Ectodermal cell (in vitro differentiated cells): ENCODE measurements around the gene COL9A3.

ENCODE experiments used
- H3K27ac ChIP-seq: 2 replicates; pipeline ENCODE4 v1.7.0; 2013; ENCODE audit warnings: mild to moderate bottlenecking, low read depth, low read length; ENCODE audit not compliant: insufficient read depth, poor library complexity, severe bottlenecking
- H3K27me3 ChIP-seq: 2 replicates; pipeline ENCODE4 v1.7.0; 2013; ENCODE audit warnings: mild to moderate bottlenecking, low read length; ENCODE audit not compliant: insufficient read depth, control insufficient read depth, poor library complexity, severe bottlenecking
- H3K36me3 ChIP-seq: one replicate; pipeline ENCODE4 v1.7.0; 2013; ENCODE audit warnings: low read length; ENCODE audit not compliant: control insufficient read depth, insufficient read depth
- H3K4me1 ChIP-seq: one replicate; pipeline ENCODE4 v1.7.0; 2013; ENCODE audit warnings: low read length; ENCODE audit not compliant: control insufficient read depth, insufficient read depth
- H3K4me3 ChIP-seq: 2 replicates; pipeline ENCODE4 v1.7.0; 2013; ENCODE audit warnings: low read depth, low read length, control low read depth; ENCODE audit not compliant: insufficient read depth
- H3K9me3 ChIP-seq: 2 replicates; pipeline ENCODE4 v1.7.0; 2013; ENCODE audit warnings: mild to moderate bottlenecking, low read length, moderate library complexity; ENCODE audit not compliant: control insufficient read depth
- WGBS, 2 experiments: methylation state at CpG; one replicate each; pipeline ENCODE4 v1.1.7; 2013; ENCODE audit warnings: missing lambda C conversion rate in 2 of 2; 5-methylcytosine and 5-hydroxymethylcytosine counted together

The COL9A3 gene

DNA sequence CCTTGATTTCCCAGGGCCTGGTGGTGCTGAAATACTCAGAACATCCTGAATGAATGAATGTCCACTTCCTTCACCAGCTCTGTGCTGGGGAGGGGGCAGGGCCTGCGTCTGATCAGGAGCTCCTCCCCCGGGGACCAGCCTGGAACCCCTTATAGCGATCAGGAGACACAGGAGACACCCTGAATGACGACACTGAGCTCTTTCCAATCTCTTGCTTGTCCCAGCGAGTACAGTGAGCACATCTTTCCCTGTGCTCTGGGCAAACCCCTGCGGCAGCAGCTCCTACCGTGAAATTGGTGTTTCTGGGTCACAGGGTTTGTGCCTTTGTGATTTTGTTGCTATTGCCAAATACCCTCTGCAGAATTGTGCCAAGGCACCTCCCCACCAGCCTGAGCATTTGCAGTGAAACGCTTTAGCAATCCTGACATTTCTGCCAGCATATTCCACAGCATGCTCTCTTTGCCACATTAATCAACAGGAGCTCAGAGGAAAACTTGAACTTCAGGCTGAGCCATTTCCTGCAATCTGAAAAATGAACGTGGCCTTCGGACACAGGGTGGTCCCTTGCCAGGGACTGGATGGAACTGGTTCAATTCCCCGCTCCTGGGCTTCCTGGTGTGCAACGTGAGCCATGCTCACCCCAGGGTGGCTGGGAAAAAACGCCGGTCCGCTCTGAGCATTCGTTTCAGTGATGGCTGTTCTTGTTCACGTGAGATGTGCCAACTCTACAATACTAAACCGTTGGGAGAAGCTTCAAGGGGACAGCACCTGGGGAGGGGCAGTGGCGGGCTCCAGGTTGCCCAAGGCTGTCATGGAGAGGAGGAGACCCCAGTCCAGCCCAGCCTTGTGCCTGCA, 43.6 kb upstream of the COL9A3 start:
- Histone ChIP-seq H3K36me3 (no peaks in the 10 kb centered on the region), H3K9me3 (no peaks in the 10 kb centered on the region), H3K27ac (no peak overlapping the region), H3K27me3 (no peaks in the 10 kb centered on the region), H3K4me3 (no peak overlapping the region), H3K4me1 (peaks cover 25% of the 10 kb centered on the region)
- WGBS, 2 experiments: 82 to 84% methylated on average over 19 of the region's 19 CpGs

DNA sequence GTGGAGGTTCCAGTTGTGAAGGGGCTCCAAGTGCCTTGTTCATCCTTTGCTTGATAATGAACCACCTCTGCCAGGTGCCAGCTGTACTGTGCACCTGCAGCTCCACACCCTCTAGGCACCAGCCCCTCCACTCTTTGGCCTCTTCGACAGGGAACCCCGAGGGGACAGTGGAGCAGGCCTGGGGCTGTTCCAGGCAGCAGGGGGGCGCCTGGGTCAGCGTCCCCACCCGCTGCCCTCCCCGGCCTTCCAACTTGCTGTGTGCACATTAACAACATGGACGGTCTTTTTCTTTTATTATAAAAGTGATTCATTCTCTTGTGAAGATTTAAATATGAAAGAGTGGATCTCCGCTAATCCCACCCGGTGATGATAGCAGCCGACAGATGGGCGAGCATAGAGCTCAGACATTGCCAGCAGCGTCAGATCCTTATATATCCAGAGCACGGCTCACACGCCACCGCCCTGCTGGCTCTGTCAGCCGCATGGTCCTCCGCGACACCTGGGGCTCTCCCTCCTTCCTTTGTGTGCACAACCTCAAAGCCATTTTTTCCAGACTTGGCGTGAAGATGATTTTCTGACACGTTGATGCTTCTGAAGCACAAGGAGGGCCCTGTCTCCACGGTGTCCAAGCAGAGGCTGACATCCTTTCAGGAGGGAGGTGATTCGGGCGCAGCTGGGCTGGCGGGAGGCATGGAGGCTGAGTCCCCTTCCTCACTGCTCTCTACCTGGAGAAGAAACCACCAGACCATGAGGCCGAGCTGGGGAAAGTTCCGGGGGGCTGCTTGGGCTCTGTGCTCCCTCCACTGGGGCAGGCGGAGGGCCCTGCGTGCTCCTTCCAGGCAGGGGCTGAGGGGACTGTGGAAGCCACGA, 42.8 kb upstream of the COL9A3 start:
- Histone ChIP-seq H3K27ac (no peak overlapping the region), H3K36me3 (no peaks in the 10 kb centered on the region), H3K9me3 (no peaks in the 10 kb centered on the region), H3K4me3 (no peak overlapping the region), H3K4me1 (peaks cover 17% of the 10 kb centered on the region), H3K27me3 (no peaks in the 10 kb centered on the region)
- 91 to 92% methylated on average over 29 of the region's 29 CpGs for WGBS, 2 experiments

DNA sequence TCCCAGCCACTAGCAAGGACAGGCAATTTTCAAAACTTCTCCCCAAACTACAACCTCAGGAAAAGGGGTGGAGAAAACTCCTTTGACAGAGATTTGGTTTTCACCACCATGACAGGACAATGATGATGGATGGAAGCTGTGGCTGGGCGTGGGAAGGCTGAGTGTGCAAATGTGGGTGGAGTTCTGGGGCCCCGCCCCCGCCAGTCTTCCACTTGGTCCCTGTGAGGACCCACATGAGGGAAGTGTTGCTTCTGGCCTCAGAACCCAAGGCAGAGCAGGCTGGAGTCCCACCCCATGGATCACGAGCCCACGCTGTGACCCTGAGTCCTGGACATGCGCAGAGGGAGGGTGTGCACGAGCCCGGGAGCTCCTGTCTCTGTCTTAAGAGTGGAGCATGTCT, 42.1 kb upstream of the COL9A3 start:
- Histone ChIP-seq H3K27me3 (no peaks in the 10 kb centered on the region), H3K4me1 (peaks cover 12% of the 10 kb centered on the region), H3K4me3 (no peak overlapping the region), H3K27ac (no peak overlapping the region), H3K9me3 (no peaks in the 10 kb centered on the region), H3K36me3 (no peaks in the 10 kb centered on the region)
- WGBS, 2 experiments: 92 to 93% methylated on average over 8 of the region's 8 CpGs

DNA sequence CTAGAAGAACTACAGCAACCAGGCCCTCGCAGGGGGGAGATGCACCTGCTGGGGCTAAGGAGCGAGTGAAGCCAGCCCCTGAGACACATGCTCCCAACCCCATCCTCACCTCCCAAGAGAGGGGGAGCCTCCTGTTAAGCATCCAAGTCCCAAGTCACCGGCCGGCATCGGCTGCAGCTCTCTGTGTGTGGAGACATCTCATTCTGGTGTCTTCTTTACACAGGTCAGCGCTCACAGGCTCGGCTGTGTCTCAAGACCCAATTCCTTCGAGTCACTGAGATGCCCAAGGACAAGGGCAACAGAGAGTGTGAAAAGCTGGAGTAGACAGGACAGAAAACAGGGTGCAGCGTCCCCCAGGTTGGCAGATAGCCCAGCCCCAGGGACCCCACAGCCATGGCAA, 41.6 kb upstream of the COL9A3 start:
- WGBS, 2 experiments: 93 to 94% methylated on average over 9 of the region's 9 CpGs
- Histone ChIP-seq H3K36me3 (no peaks in the 10 kb centered on the region), H3K27me3 (no peaks in the 10 kb centered on the region), H3K27ac (no peak overlapping the region), H3K4me1 (peaks cover 12% of the 10 kb centered on the region), H3K4me3 (no peak overlapping the region), H3K9me3 (no peaks in the 10 kb centered on the region)

DNA sequence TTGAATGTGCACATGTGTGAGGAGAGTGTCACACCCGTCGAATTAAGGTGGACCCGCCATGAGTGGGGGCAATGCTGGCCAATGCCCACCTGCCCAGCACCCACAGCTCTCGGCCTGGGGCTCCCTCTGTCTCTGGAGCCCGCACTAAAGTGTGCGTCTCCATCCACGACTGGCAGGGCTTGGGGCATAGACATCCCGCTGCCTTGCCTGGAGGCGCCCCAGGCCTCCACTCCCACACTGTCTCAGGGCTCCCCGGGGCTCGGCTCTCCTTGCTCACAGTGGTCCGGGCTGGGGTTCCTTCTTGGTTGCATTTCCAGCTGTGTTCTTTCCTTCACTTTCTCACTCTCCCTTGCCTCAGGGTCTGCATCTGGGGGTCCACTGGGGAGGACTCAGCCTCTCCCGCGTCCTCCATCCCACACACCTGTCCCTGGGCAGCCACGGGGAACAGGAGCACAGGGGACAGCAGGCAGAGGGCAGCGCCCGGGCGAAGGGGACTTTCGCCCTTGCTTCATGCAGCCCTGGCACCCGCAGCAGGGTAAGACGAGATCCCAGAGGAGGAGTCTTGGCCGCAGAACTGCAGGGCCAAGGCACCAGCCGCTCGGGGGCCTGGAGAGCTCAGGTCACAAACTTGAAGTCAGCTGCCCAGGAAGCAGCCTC, 40.7 kb upstream of the COL9A3 start:
- Histone ChIP-seq H3K9me3 (no peaks in the 10 kb centered on the region), H3K27me3 (no peaks in the 10 kb centered on the region), H3K4me3 (no peak overlapping the region), H3K27ac (no peak overlapping the region), H3K36me3 (no peaks in the 10 kb centered on the region), H3K4me1 (peaks cover 12% of the 10 kb centered on the region)
- WGBS, 2 experiments: 94 to 95% methylated on average over 24 of the region's 24 CpGs

DNA sequence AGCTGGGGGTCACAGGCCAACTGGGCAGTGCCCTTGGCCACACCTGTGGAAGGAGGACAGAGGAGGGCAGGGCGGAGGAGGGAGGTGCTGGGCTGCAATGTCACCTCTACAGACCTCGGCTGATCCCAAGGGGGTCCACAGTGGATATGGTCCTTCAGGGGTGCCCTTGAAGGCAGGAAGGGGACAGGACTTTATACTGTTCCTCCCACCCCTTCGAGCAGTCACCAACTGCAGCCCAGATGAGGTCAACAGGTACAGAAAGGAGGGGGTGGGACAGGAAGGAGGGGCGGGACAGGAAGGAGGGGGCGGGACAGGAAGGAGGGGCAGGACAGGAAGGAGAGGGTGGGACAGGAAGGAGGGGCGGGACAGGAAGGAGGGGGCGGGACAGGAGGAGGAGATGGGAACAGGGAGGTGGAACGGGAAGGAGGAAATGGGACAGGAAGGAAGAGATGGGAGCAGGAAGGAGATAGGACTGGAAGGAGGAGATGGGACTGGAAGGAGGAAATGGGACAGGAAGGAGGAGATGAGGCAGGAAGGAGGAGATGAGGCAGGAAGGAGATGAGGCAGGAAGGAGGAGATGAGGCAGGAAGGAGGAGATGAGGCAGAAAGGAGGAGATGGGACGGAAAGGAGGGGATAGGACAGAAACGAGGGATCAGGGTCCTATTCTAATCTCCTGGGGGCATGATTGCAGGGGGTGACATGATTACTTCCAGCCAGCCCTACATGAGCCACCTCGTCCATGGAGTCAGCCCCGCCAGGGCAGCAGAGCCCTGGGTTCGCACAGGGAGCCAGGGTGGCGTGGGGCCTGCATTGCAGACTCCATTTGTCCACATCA, 39.9 kb upstream of the COL9A3 start:
- Histone ChIP-seq H3K27me3 (no peaks in the 10 kb centered on the region), H3K27ac (no peak overlapping the region), H3K4me1 (peaks cover 12% of the 10 kb centered on the region), H3K4me3 (no peak overlapping the region), H3K9me3 (no peaks in the 10 kb centered on the region), H3K36me3 (no peaks in the 10 kb centered on the region)
- WGBS, 2 experiments: 89 to 92% methylated on average over 14 of the region's 14 CpGs

DNA sequence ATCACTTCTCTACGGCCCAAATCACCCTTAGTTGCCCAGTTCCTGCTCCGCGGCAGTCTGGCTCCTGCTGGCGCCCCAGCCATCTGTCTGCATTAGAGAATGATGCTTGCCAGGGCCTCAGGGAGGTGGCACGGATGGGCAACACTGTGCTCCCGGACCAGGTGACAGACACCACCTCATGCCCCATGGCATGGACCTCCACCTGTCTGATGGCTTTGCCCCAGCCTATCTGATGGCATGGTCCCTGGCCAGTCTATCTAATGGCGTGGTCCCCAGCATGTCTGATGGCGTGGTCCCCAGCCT, 39.4 kb upstream of the COL9A3 start:
- H3K4me1 ChIP-seq: peaks cover 9% of the 10 kb centered on the region
- no peak overlapping the region for H3K27ac ChIP-seq
- no peak overlapping the region for H3K4me3 ChIP-seq
- 94 to 96% methylated on average over 8 of the region's 8 CpGs for WGBS, 2 experiments
- no peaks in the 10 kb centered on the region for H3K9me3 ChIP-seq
- no peaks in the 10 kb centered on the region for H3K27me3 ChIP-seq
- no peaks in the 10 kb centered on the region for H3K36me3 ChIP-seq

DNA sequence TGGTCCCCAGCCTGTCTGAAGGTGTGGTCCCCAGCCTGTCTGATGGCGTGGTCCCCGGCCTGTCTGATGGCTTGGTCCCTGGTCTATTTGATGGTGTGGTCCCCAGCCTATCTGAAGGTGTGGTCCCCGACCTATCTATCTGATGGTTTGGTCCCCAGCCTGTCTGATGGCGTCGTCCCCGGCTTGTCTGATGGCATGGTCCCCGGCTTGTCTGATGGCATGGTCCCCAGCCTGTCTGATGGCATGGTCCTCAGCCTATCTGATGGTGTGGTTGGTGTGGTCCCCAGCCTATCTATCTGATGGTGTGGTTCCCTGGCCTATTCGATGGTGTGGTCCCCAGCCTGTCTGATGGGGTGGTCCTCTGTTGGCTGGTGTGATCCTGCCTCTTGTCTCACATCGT, 38.8 kb upstream of the COL9A3 start:
- no peak overlapping the region for H3K27ac ChIP-seq
- H3K9me3 ChIP-seq: no peaks in the 10 kb centered on the region
- no peak overlapping the region for H3K4me3 ChIP-seq
- H3K27me3 ChIP-seq: no peaks in the 10 kb centered on the region
- peaks cover 4% of the 10 kb centered on the region for H3K4me1 ChIP-seq
- WGBS, 2 experiments: 96% methylated on average over 9 of the region's 9 CpGs
- no peaks in the 10 kb centered on the region for H3K36me3 ChIP-seq

DNA sequence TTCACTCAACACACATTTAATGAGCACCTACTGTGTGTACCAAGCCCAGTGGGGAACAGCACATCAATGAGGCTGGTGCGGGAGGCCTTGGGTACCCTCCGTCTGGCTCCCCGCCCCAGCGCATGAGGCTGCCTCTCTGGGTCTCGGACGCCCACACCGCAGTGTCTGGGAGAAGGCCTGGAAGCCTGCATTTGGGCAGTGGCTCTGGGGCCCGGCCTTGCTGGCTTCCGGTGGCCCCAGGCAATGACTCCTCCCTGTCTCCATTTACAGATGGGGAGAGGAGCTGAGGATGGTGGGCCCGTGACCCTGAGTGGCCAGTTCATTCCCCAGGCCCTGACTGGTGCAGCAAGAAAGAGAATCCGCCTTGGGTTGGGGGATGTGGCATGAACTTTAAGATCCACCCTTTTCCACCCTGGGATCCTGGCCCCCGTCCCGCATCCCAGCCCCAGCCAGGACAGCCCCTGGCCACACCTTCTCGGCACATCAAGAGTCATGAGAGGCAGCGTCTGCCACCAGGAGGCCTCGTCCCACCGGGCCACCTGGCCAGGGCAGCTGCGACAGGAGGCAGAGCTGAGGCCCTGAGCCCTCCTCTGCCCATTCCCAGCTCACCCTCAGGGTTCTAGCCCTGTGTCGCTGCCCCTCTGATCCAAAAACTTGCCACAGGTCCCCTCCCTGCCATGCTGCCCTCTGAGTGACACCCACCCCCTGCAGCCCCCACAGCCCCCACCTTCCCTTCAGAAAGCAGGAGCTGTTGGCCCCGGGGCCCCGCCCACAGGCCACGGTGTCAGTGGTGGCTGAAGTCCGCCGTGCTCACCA, 38.0 kb upstream of the COL9A3 start:
- Histone ChIP-seq H3K27me3 (no peaks in the 10 kb centered on the region), H3K4me1 (peaks cover 4% of the 10 kb centered on the region), H3K9me3 (no peaks in the 10 kb centered on the region), H3K4me3 (no peak overlapping the region), H3K27ac (no peak overlapping the region), H3K36me3 (no peaks in the 10 kb centered on the region)
- 71 to 76% methylated on average over 24 of the region's 24 CpGs for WGBS, 2 experiments
